IPS-15b (cell line): ENCODE data around the gene AATF.

Experiments used
- H3K27me3 ChIP-seq: one replicate; pipeline ENCODE4 v1.6.1; 2013; ENCODE audit warnings: low read length; ENCODE audit not compliant: control insufficient read depth, insufficient read depth
- H3K36me3 ChIP-seq: one replicate; pipeline ENCODE4 v1.6.1; 2013; ENCODE audit warnings: low read length; ENCODE audit not compliant: control insufficient read depth, insufficient read depth
- H3K4me1 ChIP-seq: one replicate; pipeline ENCODE4 v1.6.1; 2013; ENCODE audit warnings: mild to moderate bottlenecking, low read length; ENCODE audit not compliant: control insufficient read depth, insufficient read depth
- H3K4me3 ChIP-seq: one replicate; pipeline ENCODE4 v1.5.1; 2013; ENCODE audit warnings: low read depth, low read length
- H3K9ac ChIP-seq: one replicate; pipeline ENCODE4 v1.6.1; 2013; ENCODE audit warnings: low read depth, mild to moderate bottlenecking, low read length
- H3K9me3 ChIP-seq: one replicate; pipeline ENCODE4 v1.6.1; 2013; ENCODE audit warnings: mild to moderate bottlenecking, low read length; ENCODE audit not compliant: control insufficient read depth, insufficient read depth

The AATF gene

GRCh38 chr17:36939052-36939801 is 9.5 kb upstream of the AATF start:
- Histone ChIP-seq H3K9me3 (no peaks in the 10 kb centered on the region), H3K4me3 (peak overlapping the region; percentile 67), H3K27me3 (peaks cover 97% of the 10 kb centered on the region), H3K36me3 (no peaks in the 10 kb centered on the region), H3K4me1 (peaks cover 8% of the 10 kb centered on the region), H3K9ac (no peak overlapping the region)

- H3K4me3 ChIP-seq = peak overlapping the region; percentile 3
- H3K9me3 ChIP-seq = no peaks in the 10 kb centered on the region
- peaks cover 97% of the 10 kb centered on the region for H3K27me3 ChIP-seq
- no peak overlapping the region for H3K9ac ChIP-seq
- peaks cover 8% of the 10 kb centered on the region for H3K4me1 ChIP-seq
- H3K36me3 ChIP-seq = no peaks in the 10 kb centered on the region
These were observed 8.9 kb upstream of the AATF start for GRCh38 chr17:36939802-36940312.

GRCh38 chr17:36940313-36941264 is 8.2 kb upstream of the AATF start:
- H3K36me3 ChIP-seq = no peaks in the 10 kb centered on the region
- H3K4me1 ChIP-seq = peaks cover 9% of the 10 kb centered on the region
- no peak overlapping the region for H3K9ac ChIP-seq
- H3K9me3 ChIP-seq = no peaks in the 10 kb centered on the region
- peak overlapping the region; percentile 47 for H3K4me3 ChIP-seq
- H3K27me3 ChIP-seq = peaks cover 97% of the 10 kb centered on the region

GRCh38 chr17:36941265-36942010 is 7.3 kb upstream of the AATF start:
- peak overlapping the region; percentile 47 for H3K4me3 ChIP-seq
- H3K9me3 ChIP-seq = no peaks in the 10 kb centered on the region
- H3K9ac ChIP-seq = no peak overlapping the region
- H3K36me3 ChIP-seq = no peaks in the 10 kb centered on the region
- peaks cover 14% of the 10 kb centered on the region for H3K4me1 ChIP-seq
- H3K27me3 ChIP-seq = peaks cover 98% of the 10 kb centered on the region

- Histone ChIP-seq H3K36me3 (no peaks in the 10 kb centered on the region), H3K27me3 (peaks cover 100% of the 10 kb centered on the region), H3K9me3 (no peaks in the 10 kb centered on the region), H3K4me1 (peaks cover 21% of the 10 kb centered on the region), H3K4me3 (peak overlapping the region; percentile 47), H3K9ac (no peak overlapping the region)
These were observed 6.6 kb upstream of the AATF start for GRCh38 chr17:36942019-36942599.

DNA sequence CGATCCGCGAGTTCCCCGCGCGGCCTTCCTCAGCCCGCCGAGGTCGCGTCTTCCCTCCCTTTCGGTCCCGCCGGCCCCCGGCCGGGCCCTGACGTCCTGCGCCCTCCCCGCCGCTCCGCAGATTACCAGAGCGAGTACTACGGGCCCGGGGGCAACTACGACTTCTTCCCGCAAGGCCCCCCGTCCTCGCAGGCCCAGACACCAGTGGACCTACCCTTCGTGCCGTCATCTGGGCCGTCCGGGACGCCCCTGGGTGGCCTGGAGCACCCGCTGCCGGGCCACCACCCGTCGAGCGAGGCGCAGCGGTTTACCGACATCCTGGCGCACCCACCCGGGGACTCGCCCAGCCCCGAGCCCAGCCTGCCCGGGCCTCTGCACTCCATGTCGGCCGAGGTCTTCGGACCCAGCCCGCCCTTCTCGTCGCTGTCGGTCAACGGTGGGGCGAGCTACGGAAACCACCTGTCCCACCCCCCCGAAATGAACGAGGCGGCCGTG is 6.1 kb upstream of the AATF start:
- H3K27me3 ChIP-seq = peaks cover 100% of the 10 kb centered on the region
- no peaks in the 10 kb centered on the region for H3K36me3 ChIP-seq
- no peaks in the 10 kb centered on the region for H3K9me3 ChIP-seq
- no peak overlapping the region for H3K9ac ChIP-seq
- peaks cover 22% of the 10 kb centered on the region for H3K4me1 ChIP-seq
- H3K4me3 ChIP-seq = peak overlapping the region; percentile 47

- Histone ChIP-seq H3K9me3 (no peaks in the 10 kb centered on the region), H3K4me1 (peaks cover 19% of the 10 kb centered on the region), H3K9ac (no peak overlapping the region), H3K27me3 (peaks cover 100% of the 10 kb centered on the region), H3K36me3 (no peaks in the 10 kb centered on the region), H3K4me3 (peak overlapping the region; percentile 46)
These were observed 5.2 kb upstream of the AATF start for GRCh38 chr17:36943250-36944191.

DNA sequence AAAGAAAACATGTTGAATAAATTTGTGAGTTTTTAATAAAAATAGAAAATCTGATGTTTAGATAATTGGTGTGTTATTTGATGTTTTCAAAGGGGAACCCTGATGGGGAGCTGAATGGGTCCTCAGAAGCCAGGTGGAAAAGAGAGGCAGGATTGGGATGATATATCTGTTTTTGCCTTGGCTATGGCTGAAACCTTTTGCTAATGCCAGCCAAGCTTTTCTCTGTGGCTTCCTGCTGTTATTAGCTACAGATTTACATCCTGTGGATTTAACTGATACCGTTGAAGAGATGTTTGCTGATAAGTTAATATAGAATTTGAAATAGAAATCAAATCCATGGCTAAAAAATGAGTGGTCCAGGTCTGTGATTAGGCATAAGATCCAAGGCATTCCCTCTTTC is 4.2 kb upstream of the AATF start:
- Histone ChIP-seq H3K9ac (no peak overlapping the region), H3K9me3 (no peaks in the 10 kb centered on the region), H3K27me3 (peaks cover 90% of the 10 kb centered on the region), H3K4me3 (no peak overlapping the region), H3K4me1 (peaks cover 19% of the 10 kb centered on the region), H3K36me3 (no peaks in the 10 kb centered on the region)

GRCh38 chr17:36945140-36945539 is 3.6 kb upstream of the AATF start:
- Histone ChIP-seq H3K36me3 (no peaks in the 10 kb centered on the region), H3K4me3 (no peak overlapping the region), H3K27me3 (peaks cover 90% of the 10 kb centered on the region), H3K4me1 (peaks cover 19% of the 10 kb centered on the region), H3K9me3 (no peaks in the 10 kb centered on the region), H3K9ac (no peak overlapping the region)

DNA sequence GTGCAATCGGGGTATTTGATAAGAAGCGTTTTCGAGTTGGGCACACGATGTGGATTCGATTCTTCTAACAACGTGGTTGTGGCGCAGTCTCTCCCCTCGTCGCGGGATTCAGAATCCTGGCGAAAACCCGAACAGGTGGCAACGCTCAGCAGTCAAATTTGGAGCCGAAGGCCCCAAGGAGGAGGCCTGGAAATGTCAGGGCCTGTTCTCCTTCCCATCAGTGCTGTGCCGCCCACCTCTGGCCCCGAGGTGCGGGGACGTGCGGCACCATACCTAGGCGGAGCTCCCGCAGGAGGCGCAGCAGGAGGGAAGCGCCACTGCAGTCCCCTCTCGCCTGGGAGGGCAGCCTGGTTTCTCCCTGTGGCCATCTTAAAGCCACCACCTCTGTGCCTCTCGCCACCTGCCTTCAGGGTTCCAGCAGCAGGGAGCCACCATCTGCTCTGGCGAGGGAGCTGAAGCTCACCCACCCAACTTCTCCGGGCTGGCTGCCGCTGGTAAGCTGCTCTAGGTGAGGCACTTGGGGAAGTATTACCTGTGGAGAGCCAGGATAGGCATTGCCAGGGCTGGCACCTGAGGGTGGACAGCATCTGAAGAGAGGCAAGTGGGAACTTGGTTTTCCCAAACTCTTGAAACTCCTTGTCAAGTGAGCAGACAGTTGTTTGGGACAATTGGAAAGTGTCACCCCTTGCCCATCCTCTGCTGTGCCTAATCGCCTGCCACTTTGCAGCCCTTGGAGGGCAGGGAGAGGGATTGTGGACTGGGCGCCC is 2.6 kb upstream of the AATF start:
- H3K4me3 ChIP-seq = peak overlapping the region; percentile 6
- peaks cover 80% of the 10 kb centered on the region for H3K27me3 ChIP-seq
- H3K4me1 ChIP-seq = peaks cover 17% of the 10 kb centered on the region
- no peaks in the 10 kb centered on the region for H3K36me3 ChIP-seq
- H3K9me3 ChIP-seq = no peaks in the 10 kb centered on the region
- no peak overlapping the region for H3K9ac ChIP-seq
